ENCODE measurements around the gene C4BPA.
A peak's percentile ranks its signal among the peaks of the same experiment; 100 is the strongest.

C4BPA gene

DNA sequence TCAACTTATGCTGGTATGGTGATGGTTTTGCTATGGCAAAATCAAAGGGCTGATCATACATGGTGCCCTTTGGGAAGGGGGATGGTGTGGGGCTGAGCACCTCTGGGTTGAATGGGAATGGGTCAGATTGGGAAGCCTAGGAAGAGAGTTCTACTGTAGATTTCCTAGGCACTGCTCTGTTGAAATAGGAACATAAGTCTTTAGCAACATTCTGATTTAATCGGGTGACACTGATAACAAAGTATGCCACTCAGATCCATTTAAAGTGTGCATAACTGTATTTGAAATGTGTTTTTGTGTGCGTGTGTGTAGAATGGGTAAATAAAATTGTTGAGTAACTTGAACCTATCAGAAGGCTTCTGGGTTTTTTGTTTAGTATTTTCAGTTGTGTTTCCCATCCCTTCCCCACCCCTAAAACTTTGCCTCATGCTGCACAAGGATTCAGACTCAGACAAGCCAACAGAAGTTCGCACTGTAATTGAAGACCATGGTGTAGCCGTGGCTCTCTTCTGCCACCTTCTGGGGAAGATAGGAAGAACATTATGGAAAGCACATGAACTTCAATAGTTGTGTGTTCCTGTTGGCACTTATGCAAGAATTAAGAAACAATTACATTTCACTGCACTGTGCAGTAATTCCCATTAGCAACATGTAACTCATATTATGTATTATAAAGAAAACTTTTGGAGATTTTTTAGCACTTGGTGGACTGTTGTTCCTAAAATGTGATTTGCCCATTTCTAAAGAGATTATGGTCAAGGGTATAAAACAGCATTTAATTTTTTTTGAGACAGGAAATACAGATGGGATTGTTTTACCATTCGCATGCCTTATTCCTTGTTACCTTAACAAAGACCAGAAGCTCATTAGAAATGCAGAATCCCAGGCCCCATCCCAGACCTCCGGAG, 26.3 kb upstream of the C4BPA start:
- DNase-seq: peak; percentile 84 to 89 (median 85)

DNA sequence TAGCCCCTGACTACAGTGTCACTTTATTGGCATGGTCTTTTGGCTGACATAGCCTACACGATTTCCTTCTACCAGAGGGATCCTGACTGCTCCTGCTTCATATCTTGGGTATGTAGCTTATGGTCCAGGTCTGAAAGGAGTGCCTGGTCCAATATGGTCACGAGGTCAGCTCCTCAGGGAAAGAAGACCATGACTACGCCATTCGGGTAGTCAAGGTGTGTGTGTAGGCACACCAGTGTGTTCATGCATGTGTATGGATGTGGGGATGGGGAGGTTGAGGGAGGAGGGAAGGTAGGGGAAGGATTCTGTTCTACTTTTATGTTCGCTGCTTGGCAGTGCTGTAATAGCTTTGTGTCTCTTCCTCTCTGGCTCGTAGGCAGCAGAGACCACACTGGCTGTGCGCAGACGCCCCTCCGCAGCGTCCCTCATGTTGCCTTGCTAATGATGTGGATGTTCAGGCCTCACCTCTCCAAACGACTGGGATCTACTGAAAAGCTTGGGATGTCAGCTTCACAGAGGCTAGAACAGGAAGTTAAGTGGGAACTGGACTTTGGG, 25.4 kb upstream of the C4BPA start:
- DNase-seq: no peak

DNA sequence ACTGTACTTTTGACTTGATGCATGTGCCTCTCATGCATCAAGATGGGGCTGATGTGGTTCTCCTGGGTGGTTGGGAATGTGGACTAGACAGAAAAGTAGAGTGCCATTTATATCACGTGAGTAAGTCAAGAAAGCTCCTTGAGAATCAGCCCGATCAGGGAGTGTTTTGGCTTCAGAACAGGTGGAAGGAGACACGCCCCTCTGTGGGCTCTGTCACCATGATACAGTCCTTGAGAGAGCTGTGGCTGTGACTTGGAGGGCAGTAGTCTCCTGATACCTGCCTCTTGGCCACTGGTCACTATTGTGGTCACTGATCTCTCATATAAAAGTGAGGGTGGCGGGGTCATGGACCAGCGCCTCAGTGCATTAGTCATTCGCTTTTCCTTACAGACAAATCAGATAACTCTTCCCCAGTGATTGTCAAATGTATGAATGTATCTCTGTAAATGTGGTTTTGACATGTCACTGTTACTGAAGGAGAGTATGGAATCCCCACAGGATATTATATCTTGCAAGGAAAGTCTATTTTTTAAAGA, 24.3 kb upstream of the C4BPA start:
- no peak for DNase-seq

DNA sequence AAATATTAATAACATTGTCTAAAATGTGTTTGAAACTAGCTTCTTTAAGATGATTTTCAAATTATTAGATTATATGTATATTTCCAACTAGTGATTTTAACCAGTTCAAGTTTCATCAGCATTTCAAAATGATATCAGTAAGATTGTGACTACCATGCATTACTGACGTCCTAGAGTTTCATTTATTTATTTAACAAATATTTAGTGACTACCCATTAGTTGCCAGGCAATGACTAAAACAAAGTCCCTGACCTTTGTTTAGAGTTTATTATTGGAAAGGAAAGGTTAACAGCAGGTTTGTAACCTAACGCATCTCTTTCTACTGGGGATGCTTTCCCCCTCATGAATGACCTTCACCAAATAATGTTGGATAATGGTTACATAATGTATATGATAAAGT, 22.9 kb upstream of the C4BPA start:
- no peak for DNase-seq

DNA sequence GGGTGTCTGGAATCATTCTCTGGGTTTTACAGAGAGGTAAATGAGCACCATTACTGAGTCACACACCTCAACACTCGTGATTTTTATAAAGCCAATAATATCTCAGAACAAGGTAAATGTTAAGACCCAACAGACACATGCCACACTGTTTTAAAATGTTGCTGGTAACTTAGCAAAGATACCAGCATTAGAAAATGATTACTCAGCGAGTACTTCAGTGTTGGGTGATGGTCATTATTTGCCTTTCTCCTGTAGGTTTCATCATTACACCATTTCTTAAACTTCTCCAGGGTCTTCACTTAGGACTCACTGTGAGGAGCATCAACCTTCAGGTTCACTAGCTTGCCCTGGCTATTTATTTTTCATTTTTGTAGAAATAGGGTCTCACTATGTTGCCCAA, 22.2 kb upstream of the C4BPA start:
- no peak for DNase-seq

DNA sequence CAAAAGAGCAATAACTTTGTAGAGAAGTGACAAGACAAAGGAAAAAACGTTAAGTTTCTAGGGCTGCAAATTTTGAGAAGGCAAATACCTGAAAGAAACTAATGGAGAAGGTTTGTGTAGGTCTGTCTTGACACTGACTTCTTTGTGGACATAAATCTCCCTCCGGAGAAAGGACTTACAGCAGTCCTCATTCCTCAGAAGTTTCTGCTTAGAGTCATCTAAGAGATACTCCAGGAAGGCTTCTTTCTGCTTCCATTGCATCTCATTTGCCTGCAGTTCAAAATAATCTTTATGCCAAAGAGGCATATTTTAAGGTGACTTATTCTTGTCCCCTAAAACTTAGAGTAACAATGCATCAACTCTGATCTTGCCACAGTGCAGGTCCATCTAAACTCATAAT, 19.8 kb upstream of the C4BPA start:
- DNase-seq: no peak

DNA sequence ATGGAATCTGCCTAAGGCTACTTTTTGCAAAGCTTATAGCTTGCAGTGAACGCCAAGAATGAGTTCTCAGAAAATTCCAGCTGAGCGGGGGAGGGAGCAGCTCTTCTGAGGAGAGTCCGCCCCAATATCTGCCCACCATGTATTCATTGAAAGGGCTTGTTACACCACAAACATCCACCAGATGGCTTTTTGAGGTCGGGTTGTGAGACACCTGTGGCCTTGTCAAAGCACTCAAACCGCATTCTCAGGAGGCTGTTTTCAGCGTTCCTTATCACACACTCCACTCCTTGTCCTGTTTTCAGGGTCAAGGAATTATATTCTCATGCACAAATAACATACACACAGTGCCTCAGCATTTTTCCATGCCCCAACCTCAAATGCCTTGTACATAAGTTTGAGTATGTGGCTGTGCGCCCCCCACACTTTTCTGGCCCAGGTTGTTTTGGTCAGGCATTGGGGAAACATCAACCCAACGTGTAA, 19.3 kb upstream of the C4BPA start:
- DNase-seq: peak; percentile 57 to 73 (median 63)

DNA sequence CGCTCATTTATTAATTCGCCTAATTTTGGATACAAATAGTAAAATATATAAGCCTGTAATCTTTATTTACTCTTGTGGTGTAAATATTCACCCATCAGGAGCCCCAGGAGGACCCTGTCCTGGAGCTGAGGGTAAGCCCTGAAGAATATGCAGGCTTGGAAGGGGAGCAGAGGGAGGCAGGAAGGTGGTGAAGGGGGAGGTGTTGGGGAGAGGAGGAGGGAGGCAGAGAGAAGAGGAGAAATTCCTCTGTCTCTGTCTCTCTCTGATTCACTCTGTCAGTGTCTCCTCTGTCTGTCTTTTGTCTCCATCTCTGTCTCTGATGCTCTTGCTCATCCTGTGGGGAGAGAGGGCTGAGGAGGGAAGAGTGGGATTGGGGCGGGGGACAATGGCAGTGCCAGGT, 18.1 kb upstream of the C4BPA start:
- no peak for DNase-seq

DNA sequence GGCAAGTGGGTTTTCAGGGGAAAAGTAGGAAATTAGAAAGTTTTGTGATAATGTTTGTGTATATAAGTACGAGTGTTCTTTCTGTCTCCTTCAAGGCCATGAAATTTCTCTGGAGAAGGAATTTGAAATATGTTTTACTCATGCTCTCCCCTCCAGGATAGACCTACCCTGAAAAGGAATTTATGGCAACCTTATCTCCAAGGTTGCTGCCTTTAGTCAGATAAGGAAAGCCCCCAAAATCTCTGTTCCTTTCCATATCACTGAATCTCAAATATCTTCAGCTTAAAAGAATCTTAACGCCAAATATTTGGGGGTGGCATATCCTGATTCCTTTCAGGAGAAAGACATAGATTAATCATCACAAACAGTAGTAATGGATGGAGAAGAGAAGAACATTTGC, 15.9 kb upstream of the C4BPA start:
- DNase-seq: no peak

DNA sequence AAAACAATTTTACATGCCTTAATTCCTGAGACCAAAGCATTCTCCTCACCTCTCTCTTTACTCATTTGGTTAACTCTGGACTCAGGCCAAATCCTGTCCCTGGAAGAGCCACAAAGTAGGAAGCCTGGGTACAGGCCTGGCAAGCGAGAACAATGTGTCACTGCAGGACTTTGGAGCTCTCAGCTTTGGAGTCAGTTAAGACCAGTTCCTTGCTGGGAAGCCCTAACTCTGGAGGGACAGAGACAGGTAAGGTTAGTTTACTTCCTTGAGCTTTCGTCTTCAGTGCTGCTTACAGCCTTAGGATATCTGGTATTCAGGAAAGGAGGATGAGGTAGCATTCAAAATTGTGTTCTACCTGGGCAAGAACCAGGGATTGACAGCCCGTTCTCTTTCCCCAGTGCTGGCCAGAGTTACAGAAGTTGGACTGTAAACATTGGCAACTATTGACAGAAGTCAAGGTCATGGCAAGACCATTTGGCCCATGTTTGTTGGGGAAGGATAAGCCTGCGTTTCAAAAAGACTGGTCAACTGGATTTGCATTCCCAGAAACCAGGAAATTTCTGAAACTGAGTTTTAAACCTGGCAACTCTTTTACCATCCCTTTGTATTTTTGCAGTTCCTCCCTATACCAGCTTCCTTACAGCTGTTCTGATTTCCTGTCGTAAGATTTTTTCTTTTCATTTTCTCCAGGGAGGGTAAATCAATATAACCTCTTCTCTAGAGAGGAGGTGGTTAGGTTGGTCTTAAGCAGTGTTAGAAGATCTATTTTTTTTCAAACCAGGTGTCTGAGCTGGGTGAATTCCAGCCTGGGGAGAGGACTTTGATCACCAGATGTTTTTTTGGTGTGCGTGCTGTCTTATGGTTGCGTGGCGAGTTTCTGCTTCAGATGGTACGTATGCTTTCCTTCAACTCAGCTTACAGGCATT, 15.1 kb upstream of the C4BPA start, which contains the start of gene C4BPB:
TSS of gene C4BPB (plus strand) at position 160 of the 926 bp plus-strand sequence. CDS start at position 832, 672 bp downstream.
- DNase-seq: peak in 2 of 4 experiments; percentile 27 to 33

DNA sequence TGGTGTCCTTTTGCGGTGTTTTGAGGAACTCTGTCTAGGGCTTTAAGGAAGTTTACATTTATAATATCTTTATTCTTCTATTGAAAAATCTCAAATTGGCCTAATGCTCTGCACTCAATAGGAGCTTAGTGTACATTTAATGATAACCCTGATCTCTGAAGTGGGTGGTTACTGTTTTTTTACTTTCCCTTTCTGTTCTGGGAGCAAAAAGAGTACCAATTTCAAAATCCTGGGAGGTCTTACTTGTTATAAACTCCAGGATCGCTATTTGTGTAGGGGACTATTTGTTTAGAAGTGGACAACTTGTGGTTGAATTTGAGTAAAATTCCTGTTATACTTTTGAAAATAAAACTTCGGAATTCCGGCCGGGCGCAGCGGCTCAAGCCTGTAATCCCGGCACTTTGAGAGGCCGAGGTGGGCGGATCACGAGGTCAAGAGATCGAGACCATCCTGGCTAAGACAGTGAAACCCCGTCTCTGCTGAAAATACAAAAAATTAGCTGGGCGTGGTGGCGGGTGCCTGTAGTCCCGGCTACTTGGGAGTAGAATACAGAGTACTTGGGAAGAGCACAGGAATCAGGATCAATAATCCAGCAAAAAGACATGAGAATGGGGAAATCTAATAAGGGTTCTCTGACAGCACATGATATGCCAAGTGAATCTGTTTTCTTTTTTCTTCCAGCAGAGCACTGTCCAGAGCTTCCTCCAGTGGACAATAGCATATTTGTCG, 14.2 kb upstream of the C4BPA start:
- peak in 2 of 4 experiments; percentile 17 to 45 for DNase-seq

DNA sequence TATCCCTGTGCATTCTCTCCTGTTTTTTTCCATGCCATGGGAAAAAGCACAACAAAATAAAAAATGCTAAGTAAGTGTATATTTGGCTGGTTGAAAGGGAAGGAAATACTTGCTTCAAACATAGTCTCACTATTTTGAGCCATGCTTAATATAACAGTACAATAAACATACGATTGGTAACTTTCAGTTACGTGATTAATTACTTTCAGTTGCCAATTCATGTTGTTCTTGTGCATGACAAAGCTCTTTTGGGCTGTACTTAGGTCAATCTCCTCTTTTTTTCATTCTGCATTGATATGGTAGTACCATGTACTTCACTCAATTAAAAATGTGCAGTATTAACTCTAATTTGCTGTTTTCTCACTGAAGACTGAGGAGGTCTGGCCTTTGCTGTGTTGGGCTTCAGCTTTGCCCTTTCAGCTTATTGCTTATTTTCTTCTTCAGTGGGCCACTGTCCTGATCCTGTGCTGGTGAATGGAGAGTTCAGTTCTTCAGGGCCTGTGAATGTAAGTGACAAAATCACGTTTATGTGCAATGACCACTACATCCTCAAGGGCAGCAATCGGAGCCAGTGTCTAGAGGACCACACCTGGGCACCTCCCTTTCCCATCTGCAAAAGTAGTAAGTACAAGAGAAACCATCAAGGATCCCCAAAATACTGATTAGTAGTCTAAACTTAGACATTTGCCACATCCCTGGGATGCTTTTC, 12.7 kb upstream of the C4BPA start:
- no peak for DNase-seq

DNA sequence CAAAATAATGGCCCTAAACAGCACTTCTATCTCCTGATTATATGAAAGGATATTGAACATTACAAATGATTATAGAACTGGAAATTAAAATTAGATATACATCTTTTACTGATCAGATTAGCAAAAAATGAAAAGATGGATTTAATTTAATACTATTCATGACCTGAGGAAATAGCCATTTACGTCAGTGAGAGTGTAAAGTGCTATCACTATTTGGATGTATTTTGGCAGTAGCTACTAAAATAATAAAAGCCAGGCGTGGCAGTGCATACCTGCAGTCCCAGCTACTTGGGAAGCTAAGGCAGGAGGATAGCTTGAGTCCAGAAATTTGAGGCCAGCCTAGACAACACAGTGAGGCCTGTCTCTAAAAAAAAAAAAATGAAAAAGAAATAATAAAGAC, 10.1 kb upstream of the C4BPA start:
- DNase-seq: no peak

DNA sequence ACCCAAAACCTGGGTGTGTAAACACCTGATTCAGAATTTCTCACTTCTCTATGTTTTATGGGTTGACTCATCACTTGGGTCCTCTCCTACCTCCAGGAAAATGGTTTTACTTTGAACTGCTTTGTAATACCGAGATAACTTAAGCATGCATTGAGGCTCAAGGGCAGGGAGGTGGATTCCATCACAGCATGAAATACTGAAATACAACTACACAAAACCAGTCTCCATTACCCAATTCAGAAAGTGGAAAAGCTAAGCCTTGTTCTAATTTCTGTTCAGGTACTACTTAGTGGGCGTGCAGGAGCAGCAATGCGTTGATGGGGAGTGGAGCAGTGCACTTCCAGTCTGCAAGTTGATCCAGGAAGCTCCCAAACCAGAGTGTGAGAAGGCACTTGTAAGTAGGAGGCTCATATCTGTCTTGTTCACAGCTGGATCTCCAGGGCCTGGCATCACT, 6.1 kb upstream of the C4BPA start:
- DNase-seq: no peak

DNA sequence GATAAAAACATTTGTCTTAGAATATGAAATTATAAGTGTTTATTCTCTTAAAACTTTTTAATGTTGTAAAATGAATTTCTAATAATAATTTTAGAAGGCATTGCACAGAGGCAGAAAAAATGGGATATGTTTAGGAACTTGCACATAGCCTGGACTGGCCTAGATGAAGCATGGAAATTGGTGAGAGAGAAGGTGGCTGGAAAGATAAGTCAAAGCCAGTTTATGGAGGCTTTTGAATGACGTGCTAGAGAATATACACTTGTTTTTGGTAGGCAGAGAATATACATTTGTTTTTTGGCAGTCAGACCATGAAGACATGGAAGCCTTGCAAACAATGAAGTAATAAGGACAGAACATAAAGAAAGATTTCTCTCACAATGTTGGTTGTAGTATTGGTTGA, 2.3 kb upstream of the C4BPA start:
- DNase-seq: no peak

DNA sequence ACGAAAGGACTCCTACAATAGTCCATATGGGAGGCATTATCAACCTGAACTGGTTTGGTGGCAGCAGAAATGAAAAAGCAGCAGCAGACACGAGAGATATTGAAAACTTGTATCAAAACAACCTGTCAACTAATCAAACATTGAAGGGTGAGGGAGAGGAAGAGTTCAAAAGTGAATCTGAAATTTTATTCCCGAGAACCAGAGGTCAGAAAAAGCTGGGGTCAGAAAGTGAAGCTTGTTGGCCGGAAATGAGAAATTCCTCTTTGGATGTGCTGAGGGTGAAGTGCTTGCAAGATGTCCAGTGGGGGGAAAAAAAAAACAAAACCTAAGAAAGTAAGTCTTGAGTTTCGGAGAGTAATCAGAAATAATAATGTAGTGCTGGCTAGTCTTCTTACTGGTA, 1.9 kb upstream of the C4BPA start:
- no peak for DNase-seq

DNA sequence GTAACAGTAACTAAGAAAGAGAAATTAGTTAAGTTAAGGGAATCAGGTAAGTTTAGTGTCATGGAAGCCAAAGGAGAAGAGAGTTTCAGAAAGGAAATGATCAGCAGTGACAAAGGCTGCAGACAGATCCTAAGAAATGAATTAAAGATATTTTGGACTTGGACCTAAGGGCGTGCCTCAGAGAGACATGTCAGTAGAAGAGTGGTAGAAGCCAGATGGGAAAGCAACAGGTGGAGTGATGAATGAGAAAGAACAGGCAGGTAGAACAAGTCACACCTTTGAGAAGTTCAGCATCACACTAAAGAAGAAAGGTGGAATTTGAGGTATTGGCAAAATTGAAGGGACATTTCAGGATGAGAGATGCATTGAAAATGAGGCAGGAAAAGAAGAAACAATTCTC, 1.4 kb upstream of the C4BPA start:
- no peak for DNase-seq

DNA sequence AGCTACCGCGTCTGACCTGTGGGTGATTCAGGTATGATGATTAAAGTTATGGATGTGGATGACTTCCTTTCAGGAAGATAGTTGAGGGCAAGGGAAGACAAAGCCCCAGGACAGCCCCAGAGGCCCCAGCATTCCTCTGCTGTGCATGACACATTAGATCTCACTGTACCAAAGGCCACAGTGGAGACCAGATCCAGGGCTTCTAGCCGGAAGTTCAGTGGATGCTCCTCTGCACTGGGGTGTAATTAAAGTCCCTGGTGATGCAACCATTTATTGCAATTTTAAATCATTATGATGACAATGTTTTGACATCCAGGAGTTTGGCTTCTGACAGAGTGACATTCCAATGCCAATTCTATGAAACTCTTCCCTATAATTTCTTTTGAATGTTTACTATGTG, 5.0 kb downstream of the C4BPA start:
- DNase-seq: no peak

DNA sequence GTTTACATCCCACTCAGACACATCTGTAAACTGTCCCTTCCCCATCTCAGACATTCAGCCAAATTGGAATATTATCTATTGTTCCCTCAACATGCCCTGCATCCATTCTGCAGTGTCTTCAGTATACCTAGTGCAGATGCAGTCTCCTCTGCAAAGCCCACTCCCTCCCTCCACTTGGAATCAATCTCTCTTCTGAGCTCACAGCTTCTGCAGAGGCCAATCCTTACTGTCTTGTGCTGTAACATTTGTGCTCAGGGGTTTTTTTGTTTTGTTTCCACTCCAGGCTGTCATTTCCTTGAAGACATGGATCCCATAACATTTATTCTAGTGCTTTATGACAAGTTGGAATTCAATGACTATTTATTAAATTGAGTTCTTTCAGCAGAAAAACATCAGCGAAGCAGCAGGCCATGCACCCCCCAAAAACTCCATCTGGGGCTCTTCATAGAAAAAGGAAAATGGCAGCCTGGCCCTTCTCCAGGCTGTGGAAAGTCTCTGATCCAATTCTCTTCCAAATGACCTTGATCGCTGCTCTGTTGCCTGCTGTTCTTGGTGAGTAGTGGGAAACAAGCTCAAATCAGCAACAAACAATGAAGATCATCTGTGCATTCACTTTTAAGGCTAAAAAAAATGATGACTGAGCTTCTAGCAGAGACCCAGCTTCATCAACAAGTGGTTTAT, 8.7 kb downstream of the C4BPA start:
- DNase-seq: no peak

DNA sequence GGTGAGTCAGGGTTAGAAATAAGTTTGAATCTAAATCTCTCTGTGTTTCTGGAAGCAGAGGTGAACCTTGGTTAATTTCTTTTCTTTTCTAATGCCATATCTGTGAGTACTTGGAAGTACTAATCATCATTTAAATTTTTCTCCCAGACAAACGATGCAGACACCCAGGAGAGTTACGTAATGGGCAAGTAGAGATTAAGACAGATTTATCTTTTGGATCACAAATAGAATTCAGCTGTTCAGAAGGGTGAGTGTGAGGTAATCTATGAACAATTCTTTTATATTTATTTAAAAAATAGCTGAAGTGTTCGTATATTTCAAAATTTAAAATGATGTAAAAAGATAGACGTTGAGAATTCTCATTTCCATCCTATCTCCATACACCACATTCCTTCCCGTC, 11.2 kb downstream of the C4BPA start:
- no peak for DNase-seq

DNA sequence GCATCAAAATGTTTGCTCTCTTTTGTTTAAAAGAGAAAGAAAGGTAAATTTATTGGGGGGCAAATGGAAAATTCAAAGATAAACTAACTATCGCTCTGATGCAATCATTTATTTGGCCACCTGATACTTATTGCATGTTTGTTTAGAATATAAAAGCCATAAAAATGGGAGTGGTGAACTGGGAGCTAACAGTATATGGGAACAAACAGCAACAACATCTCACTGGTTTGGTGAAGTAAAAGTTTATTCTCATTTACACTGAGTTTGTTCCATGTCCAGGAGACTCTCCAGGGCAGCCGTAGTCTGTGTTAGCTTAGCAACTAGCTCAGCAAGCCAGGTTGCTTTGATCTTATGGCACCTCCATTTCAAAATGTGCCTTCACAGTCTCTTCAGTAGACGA, 20.4 kb downstream of the C4BPA start:
- DNase-seq: no peak

Data from suppressor macrophage (primary cell).